ENCODE measurements around the gene FNDC1.

Gene FNDC1

DNA sequence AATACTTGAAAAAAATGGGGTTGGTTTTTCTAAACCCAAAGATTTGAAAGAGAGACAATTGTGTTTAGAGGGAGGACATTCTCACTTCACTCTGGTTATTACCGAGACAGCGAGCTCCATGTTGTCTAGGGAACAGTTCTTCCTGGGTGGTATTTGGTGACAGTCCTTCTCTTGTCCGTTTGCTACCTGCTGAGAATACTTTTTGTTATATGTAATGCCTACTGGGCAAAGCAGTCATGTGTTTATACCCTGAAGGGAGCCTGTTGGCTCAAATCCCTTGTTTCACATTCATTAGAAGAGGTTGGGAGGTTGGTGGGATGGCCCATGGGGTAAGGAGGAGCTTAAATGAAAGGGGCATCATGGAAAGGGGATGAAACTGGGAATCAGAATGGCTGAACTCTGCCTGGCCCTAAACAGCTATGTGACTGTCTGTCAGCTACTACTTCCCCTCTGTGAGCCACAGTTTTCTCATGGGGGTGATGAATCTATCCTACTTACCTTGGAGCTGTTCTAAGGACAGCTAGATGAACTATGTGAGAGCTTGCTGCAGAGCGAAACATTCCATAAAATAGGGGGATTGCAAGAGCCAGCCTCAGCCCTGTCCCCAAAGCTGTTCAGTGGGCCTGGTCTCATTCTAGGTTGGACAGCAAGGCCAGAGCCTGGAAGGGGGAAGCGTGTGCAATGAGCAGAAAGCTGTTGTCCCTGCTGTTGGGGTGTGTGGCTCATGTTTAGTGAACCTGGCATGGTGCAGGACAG is 43.5 kb downstream of the FNDC1 start:
- no peak for DNase-seq (ENCODE audit: low read depth)

DNA sequence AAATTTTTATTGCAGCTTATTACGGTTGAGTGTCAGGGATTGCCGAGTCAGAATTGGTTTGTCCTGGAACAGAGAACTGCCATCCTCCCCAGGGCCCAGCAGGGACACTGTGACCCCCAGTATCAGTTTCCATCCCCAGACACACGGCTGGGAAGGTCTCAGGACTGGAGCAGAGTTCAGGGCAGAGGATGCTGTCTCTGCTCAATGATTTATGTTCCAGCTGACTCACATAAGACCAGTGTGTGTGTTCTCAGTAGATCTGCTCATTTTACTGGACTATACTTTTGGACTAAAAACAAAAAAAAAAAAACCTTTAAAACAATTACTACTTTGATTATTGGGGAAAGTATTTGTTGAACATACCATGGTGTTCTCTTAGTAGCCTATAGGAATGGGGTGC is 44.2 kb downstream of the FNDC1 start:
- DNase-seq (ENCODE audit: low read depth), result no peak

GRCh38 chr6:159214281-159214680 is 45.1 kb downstream of the FNDC1 start:
- no peak for DNase-seq (ENCODE audit: low read depth)

GRCh38 chr6:159217595-159218275 is 48.5 kb downstream of the FNDC1 start:
- DNase-seq (ENCODE audit: low read depth), result peak; percentile 49

DNA sequence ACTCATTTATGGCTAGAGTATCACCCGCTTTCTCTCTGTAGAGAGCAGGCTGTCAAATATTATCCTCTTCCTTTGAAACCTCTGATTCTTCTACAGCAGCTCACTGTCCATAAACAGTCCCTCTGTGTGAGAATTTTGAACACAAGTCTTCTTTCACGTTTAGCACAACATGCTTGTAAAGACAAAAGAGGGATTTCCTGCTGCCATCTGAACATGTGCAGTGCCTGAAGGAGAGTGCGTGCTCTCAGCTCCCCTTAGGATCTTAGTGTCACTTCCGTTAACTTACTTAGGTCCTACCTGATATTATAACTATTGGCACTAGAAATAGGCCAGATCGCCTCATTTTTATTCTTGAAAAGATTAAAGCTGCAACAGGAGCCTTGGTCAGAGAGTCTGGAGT is 50.9 kb downstream of the FNDC1 start:
- no peak for DNase-seq (ENCODE audit: low read depth)

GRCh38 chr6:159221486-159222170 is 52.4 kb downstream of the FNDC1 start:
- no peak for DNase-seq (ENCODE audit: low read depth)

- no peak for DNase-seq (ENCODE audit: low read depth)
These were observed 55.3 kb downstream of the FNDC1 start for GRCh38 chr6:159224452-159224851.

DNA sequence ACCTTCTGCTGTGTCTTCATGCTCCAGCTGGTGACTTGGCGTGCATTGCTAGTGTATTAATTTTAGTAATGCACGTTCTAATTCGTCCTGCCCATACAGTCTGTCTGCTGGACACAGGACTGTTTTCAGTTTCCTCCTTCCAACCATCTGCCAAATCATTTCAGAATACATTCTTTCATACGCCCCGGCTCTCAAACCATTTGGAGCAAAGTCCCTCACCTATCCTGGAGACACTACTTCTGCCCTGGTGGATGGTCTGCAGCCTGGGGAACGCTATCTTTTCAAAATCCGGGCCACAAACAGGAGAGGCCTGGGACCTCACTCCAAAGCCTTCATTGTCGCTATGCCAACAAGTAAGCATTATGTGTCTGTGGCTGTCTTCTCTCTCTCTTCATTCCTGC is 60.5 kb downstream of the FNDC1 start:
- DNase-seq (ENCODE audit: low read depth), result no peak

GRCh38 chr6:159232106-159232645 is 63.0 kb downstream of the FNDC1 start:
- DNase-seq (ENCODE audit: low read depth), result no peak

- no peak for DNase-seq (ENCODE audit: low read depth)
These were observed 63.6 kb downstream of the FNDC1 start for GRCh38 chr6:159232751-159233150.

DNA sequence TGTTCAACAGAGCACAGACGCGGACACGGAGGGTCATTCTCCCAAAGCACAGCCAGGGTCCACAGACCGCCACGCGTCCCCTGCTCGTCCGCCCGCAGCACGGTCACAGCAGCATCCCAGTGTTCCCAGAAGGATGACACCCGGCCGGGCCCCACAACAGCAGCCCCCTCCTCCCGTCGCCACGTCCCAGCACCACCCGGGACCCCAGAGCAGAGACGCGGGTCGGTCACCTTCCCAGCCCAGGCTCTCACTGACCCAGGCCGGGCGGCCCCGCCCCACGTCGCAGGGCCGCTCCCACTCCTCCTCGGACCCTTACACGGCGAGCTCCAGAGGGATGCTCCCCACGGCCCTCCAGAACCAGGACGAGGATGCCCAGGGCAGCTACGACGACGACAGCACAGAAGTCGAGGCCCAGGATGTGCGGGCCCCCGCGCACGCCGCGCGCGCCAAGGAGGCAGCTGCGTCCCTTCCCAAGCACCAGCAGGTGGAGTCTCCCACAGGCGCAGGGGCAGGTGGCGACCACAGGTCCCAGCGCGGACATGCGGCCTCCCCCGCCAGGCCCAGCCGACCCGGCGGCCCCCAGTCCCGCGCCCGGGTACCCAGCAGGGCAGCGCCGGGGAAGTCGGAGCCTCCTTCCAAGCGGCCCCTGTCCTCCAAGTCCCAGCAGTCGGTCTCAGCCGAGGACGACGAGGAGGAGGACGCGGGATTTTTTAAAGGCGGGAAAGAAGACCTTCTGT is 64.3 kb downstream of the FNDC1 start:
- DNase-seq (ENCODE audit: low read depth), result no peak

DNA sequence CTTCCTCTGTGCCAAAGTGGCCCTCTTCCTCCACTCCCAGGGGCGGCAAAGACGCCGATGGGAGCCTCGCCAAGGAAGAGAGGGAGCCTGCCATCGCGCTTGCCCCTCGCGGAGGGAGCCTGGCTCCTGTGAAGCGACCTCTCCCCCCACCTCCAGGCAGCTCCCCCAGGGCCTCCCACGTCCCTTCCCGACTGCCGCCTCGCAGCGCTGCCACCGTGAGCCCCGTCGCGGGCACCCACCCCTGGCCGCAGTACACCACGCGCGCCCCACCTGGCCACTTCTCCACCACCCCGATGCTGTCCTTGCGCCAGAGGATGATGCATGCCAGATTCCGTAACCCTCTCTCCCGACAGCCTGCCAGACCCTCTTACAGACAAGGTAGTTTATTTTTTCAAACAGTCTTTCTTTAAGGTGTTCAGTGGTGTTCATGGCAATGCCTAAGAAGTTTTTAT is 64.9 kb downstream of the FNDC1 start:
- no peak for DNase-seq (ENCODE audit: low read depth)

- DNase-seq (ENCODE audit: low read depth), result no peak
These were observed 69.8 kb downstream of the FNDC1 start for GRCh38 chr6:159238920-159239558.

DNA sequence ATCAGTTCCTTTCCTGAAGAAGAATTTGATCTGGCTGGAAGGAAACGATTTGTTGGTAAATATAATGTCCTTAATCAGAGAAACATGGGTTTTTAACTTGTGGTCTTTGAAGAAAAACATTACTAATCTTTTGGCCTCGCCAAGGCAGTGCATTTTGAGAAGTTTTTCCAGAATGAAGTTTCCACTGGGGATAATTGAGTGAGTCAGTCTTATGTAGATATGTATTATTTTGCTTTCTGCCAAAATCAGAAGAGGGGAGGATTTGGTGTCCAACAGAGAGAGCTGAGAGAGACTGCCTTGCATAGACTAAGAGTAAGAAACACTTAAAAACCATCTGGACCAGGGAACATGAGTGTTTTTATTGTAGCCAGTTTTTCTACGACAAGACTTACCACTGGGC is 79.9 kb downstream of the FNDC1 start:
- peak; percentile 50 for DNase-seq (ENCODE audit: low read depth)

DNA sequence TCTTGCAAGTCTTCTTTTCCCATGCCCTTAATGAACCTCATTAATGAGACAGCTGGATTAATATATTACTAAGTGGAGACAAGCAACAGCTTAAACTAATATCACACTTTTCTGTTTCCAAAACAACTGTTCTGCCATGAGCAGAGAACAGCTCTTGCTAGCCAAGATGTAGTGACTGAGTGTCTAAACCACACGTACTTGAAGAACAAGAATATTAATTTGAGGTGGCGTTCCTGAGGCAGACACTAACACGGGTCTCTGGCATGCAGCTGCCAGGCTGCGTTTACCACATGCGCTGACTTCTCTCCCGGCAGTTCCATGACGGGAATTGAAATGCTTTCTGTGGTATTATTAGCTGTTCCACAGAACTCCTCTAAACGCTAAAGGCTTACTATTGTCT is 80.6 kb downstream of the FNDC1 start:
- no peak for DNase-seq (ENCODE audit: low read depth)

DNA sequence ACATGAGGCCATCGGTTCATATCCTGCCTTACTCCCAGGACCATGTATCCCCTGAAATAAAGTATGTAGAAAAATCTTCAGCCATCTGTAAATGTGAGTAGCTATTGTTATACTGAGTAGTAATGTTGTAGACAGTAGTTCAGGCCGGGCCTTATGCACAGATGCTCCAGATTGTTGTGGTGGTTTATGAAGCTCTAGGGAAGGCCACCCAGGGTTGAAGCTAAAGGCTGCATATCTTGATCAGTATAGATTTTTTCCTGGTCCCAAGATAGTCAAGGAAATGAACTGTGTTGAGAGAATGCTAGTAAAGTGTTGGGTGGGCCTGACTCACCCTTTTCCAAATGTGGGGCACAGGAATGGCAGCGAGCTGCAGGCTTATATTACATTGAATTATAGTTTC is 81.4 kb downstream of the FNDC1 start:
- DNase-seq (ENCODE audit: low read depth), result no peak

- peak; percentile 20 for DNase-seq (ENCODE audit: low read depth)
These were observed 83.8 kb downstream of the FNDC1 start for GRCh38 chr6:159252955-159253508.

DNA sequence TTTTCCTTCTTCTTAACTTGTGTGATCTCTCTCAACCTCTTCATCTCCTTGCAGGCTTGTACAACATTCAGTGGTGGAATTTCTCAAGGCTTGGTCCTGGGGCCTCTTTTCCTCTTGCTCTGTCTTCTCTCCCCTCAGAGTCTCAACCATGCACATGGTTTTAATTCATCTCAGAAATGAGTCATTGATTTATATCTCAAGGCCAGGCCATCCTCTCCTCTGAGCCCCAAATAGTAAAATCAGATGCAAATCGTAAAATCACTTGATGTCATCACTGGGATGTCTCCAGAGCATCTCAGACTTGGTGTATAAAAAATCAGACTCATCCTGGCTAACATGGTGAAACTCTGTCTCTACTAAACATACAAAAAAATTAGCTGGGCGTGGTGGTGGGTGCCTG is 85.0 kb downstream of the FNDC1 start:
- DNase-seq (ENCODE audit: low read depth), result no peak

- no peak for DNase-seq (ENCODE audit: low read depth)
These were observed 86.3 kb downstream of the FNDC1 start for GRCh38 chr6:159255434-159255951.

DNA sequence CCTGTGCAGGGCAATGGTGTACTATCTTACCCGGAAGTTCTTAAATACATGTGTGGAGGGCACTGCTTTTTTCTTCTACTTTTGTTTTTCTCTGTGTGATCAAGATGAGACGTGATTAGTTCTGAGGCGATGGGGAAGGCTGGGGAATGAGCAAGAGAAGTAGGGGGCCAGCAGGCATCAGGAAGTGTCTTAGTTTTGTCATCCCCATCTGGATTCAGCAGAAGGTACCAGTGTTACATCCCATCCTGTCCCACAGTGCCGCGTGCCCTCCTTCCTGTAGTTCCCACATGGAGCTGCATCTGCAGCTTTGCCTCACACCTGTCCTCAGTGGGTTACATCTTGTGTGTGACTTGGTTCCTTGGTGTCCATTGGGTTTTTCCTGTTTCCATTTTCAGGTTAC is 86.9 kb downstream of the FNDC1 start:
- no peak for DNase-seq (ENCODE audit: low read depth)

DNA sequence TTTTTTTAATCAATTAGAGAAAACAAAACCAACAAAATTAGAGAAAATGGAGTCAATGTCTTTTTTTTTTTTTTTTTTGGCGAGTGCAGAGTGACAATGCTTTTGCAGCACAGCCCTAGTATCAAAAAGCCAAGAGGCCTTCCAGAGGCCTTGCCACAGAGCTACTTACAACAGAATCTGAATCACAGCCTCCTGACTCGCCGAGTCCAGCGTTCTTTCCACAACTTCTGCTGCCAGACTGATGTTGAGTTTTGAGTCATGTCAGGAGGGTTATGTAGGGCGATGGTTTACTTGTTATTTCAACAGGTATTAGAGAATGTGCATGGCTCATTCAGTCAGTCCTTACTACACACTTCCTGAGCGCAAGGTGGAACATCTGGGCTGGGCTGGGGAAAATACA is 88.6 kb downstream of the FNDC1 start:
- peak; percentile 33 for DNase-seq (ENCODE audit: low read depth)

Data from fibroblast of gingiva (primary cell).